ENCODE results near the gene DDX10.
"Not testable (repeated sequence)": the region's sequence is repeated elsewhere in the genome, so short reads cannot be mapped to it uniquely, and the experiment has no call there.

DDX10 gene

GRCh38 chr11:108648528-108648885 is 16.4 kb upstream of the DDX10 start:
- no peak for DNase-seq (ENCODE audit: low read depth)
- H3K4me3 ChIP-seq (ENCODE audit: low read depth, low read length), result no peak overlapping the region
- TF ChIP-seq CTCF (IDR thresholded peaks at IDR 0.05; ENCODE audit: insufficient read depth, low read depth, low read length, missing control alignments), result no peak

- H3K4me3 ChIP-seq (ENCODE audit: low read depth, low read length); DNase-seq (ENCODE audit: low read depth): not testable (repeated sequence)
These were observed 10.8 kb upstream of the DDX10 start for GRCh38 chr11:108654100-108654499.

- peak; percentile 52 for DNase-seq (ENCODE audit: low read depth)
- TF ChIP-seq CTCF (IDR thresholded peaks at IDR 0.05; ENCODE audit: insufficient read depth, low read depth, low read length, missing control alignments), result peak; percentile 46
- no peak overlapping the region for H3K4me3 ChIP-seq (ENCODE audit: low read depth, low read length)
These were observed 9.8 kb upstream of the DDX10 start for GRCh38 chr11:108654994-108655631.

- peak; percentile 60 for DNase-seq (ENCODE audit: low read depth)
- H3K4me3 ChIP-seq (ENCODE audit: low read depth, low read length), result no peak overlapping the region
- no peak for TF ChIP-seq CTCF (IDR thresholded peaks at IDR 0.05; ENCODE audit: insufficient read depth, low read depth, low read length, missing control alignments)
These were observed 2.2 kb upstream of the DDX10 start for GRCh38 chr11:108662700-108663099.

- peak; percentile 65 for DNase-seq (ENCODE audit: low read depth)
- TF ChIP-seq CTCF (IDR thresholded peaks at IDR 0.05; ENCODE audit: insufficient read depth, low read depth, low read length, missing control alignments), result no peak
These were observed 1.6 kb upstream of the DDX10 start for GRCh38 chr11:108663154-108663877.

GRCh38 chr11:108666373-108666772 is 1.5 kb downstream of the DDX10 start:
- peak; percentile 30 for DNase-seq (ENCODE audit: low read depth)
- H3K4me3 ChIP-seq (ENCODE audit: low read depth, low read length), result peak overlapping the region; percentile 96

More at GRCh38 chr11:108663154-108663877, 1.6 kb upstream of the DDX10 start:
- H3K4me3 ChIP-seq (ENCODE audit: low read depth, low read length), result no peak overlapping the region

More at GRCh38 chr11:108666373-108666772, 1.5 kb downstream of the DDX10 start:
- TF ChIP-seq CTCF (IDR thresholded peaks at IDR 0.05; ENCODE audit: insufficient read depth, low read depth, low read length, missing control alignments), result no peak
